Kidney tubule cell (primary cell): ENCODE results near the gene FAM111A.

Experiments used
- DNase-seq: peaks from one replicate; pipeline ENCODE4 v3.0.0-alpha.2; 2018; ENCODE audit warnings: low spot score

Gene FAM111A

DNA sequence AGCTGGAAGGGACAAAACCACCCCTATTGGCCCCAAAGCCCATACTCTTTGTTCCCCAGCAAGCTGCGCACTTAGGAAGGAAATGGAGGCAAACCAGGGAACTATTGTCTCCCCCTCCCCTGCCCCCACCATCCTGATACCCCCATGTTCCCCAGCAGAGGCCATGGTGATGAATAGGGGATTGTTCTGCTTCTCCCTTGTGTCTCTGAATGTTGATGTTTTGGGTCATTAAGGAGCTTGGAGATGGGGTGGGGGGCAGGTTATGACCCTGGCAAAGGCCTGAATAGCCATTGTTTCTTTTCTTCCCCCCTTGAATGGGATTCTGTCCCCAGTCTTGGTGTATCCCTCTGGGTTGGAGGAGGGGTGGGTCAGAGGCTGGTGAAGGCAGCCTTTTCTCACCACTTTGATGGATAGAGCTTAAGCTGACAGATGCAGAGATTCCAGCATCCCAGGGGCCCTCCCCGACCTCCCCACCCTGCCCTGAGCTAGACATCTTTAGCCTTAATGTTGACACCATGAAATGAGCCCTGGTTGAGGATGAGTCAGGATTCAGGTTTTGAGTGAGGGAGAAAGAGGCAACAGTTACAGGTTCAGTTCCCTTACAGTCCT lies 37.6 kb downstream of the FAM111A start:
- no peak for DNase-seq

DNA sequence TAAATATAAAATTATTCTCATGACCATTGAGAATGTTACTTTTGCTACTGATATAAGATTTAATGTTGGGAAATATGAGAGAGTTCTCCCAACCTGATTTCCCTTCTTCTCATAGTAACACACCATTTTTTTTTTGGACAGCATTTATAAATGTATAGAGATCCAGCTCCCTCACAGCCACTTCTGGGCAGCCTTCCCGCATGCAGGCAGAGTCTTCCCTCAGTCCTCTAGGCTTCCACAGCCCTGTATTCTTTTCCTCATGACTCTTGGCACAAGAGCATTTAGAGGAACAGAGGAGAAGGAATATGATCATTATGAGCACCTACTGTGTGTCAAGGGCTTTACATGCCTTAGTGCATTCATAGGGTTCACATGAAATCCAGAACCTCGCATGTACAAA lies 38.3 kb downstream of the FAM111A start:
- no peak for DNase-seq

DNA sequence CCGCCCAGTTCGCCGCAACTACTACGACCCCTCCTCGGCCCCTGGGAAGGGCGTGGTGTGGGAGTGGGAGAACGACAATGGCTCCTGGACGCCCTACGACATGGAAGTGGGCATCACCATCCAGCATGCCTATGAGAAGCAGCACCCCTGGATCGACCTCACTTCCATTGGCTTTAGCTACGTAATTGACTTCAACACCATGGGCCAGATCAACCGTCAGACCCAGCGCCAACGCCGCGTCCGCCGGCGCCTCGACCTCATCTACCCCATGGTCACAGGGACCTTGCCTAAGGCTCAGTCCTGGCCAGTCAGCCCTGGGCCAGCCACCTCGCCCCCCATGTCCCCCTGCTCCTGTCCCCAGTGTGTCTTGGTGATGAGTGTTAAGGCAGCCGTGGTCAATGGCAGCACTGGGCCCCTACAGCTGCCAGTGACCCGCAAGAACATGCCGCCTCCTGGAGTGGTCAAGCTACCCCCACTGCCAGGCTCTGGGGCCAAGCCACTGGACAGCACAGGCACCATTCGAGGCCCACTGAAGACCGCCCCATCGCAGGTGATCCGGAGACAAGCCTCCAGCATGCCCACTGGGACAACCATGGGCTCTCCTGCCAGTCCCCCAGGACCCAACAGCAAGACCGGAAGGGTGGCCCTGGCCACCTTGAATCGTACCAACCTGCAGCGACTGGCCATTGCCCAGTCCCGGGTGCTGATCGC lies 39.2 kb downstream of the FAM111A start:
- no peak for DNase-seq

DNA sequence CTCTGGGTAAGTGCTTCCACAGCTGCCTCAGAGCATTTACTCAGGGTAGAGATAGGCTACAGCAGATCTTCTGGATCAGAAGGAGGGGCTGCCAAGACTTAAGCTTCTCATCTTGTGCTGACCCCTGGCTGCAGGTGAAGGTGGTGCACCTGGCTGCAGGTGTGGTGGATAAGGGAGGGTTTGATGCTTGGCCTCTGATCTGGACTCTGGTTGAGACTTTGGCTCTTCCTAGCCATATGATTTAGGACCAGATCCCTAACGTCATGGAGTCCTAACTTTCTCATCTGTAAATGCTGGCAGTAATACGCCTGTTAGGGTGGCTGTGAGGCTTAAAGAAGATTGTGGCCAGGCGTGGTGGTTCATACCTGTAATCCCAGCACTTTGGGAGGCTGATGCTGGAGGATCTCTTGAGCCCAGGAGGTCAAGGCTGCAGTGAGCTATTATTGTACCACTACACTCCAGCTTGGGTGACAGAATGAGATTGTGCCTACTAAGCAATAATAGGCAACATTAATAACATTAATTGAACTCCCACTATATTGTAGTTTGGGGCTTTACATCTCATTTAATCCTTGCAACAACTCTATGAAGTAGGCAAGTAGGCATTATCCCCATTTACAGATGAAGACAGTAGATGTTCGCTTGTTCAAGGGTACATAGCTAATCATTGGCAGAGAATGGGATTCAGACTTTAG lies 39.9 kb downstream of the FAM111A start:
- DNase-seq = peak; percentile 37

DNA sequence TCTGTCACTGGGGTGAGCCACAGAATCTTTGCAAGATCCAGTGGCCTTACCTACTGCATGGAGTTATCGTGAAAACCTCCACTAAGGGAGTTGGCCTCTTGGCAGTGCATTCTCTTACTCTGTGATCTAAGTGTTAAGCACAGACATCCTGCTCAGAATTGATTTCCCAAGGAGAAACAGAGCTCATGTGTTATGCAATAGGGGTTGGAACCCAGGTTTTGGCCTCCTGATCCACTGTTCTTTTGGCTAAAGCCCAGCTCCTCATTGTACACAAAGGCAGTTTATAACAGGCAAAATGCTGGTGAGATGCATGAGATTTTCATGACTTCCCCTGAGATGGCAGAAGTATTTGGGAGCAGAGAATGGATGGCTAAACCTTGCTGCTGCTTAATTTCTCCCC lies 41.1 kb downstream of the FAM111A start:
- DNase-seq = no peak

DNA sequence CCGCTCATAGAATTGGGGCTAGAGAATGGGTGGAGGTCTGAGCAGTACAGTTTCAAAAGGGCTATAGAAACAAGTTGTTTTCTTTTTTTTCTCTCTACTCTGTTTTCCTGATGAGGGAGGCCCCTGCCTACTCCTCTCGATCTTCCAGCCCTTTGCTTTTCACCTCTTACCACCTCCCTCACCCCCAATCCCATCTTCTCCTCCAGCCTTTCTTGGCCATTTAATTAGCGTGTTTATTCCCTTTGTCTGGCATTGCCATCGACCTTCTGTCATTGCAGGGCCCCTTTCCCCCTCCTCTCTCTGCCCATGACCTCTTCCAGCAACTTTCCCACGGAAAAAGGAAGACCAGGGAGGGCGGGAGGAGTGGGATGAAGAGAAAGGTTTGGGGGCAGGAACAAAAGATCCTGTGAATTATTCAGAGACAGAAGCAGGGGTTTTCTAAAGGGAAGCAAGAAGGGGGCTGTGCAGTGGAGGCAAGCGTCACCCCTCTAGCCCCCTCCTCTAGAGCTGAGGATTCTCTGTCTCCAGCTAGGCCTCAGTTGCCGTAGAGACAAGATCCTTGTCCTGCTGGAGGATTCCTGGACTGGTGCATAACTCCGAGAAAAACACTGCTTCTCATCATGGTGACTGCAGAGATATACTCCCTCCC lies 42.2 kb downstream of the FAM111A start:
- no peak for DNase-seq

DNA sequence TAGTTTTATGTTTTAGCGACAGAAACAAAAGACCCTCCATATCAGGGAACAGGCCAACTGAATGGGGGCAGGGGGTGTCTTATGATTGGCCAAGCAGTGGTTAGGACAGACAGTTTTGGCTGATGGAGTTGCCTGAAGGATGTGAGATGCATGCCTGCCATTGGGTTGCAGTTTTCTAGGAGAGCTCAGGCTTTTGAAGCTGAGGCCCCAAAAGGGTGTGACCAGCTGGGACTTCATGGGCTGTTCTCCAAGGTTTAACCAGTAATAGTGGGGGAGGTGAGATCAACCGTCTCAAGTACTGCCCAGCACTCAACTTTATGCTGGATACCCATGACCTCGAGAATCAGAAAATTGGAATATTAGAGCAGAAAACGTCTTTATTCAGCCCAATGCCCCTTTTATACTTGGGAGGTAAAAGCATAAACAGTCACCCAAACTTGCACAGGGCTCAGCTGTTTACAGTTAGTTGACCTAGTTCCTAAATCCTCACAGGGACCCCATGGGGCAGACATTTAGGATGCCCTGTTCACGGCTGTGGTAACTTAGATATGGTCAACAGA lies 42.8 kb downstream of the FAM111A start:
- DNase-seq = no peak

DNA sequence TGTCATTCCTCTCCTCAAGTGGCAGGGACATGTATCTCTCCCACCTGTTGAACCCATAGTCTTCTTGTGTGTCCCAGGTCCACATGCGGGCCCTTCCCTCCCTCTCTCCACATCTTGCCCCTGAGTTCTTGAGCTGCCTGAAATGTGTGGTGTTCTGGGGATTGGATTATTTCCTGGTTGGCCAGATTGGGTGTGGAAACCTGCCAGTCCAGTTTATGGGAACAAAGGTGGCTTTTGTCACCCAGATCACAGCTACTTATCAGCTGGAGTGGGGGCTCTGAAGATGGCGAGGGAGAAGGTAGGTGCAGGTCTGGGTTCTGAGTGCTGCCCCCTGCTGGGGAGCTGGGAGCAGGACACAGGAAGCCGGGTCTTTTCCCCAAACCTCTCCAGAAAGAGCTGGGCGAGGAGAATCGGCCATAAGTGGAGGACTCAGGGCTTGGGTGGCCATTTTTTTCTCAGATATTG lies 43.5 kb downstream of the FAM111A start:
- peak; percentile 47 for DNase-seq

DNA sequence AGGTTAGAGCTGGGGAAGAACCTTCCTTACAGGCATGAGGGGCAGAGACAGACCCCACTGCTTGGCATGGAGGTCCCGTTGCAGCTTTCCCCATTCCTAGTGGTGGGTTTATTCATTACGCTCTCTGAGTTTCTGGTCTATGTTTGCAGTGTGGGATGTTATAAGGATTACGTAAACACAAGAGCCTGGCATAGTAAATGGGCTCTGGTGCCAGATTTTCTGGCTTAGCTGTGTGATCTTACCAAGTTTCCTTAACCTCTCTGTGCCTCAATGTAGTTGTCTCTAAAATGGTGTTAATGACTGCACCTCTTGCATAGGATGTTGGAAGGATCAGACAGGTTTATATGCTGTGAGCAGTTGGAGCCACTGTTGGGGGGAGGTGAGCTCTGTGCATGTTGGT lies 44.4 kb downstream of the FAM111A start:
- DNase-seq = no peak

DNA sequence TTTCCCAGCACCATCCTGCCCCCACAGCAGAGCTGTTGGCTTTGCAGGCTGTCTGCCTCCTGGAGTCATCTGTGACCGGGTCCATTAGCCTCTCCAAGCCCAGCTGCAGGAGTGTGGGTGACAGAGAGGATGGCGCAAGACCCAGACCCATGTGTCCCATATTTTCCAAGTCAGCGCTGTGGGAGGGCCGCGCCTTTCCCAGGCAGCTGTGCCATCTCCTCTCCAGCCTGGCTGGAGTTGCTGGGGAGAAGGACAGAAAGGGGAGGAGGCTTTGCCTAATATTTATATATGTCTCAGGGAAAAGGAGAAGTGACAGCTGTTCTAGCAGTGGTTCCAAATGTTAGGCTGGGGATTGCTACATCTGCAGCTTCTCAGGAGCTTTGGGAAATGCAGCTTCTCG lies 44.9 kb downstream of the FAM111A start:
- no peak for DNase-seq

DNA sequence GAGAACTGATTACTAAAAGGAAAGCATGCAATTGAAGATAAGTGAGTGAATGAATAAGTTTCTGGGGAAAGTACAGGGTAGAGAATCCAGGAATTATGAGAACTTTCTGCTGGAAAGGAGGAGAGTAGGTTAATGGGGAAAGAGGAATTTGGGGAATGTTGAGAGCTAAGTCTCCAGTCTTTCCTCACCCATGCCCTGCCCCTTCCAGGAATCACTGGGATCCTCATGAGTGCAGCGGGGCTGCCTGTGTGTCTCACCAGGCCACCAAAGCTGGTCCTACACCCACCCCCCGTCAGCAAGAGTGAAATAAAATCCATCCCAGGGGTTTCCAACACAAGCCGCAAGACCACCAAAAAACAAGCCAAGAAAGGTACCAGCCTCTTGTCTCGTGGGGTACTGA lies 46.3 kb downstream of the FAM111A start:
- no peak for DNase-seq

DNA sequence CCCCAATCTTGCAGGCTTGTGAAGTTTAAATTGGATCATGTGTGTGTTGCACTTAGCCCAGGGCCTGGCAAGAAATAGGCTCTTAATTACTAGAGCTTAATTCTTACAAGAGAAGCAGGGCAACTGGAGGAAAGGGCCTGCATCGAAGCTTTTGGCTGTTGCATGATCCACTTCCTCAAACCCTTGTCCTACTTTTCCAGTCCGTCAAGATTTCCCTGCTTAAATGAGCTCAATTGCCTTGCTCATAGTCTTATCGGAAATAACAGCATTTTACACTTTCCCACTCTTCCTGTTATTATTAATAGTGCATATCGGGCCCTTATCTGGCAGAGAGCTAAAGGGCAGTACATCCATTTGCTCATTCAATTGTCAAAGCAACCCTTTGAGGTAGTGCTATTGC lies 47.3 kb downstream of the FAM111A start:
- DNase-seq = no peak

DNA sequence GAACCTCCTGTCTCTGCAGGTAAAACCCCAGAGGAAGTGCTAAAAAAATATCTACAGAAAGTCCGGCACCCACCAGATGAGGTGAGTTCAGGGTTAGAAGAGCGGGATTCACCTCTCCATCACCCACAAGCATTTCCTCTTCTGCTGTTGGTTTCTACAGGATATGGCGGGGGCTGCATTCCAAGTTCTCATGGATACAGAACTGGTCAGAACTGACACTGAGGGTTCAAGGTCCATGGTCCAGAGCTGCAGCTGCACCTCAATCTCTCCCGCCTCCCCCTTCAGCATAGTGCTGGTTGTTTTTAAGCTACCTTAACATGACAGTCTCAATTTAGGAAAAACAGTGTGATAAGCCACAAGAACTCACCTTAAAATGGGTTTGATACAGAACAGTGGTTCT lies 48.4 kb downstream of the FAM111A start:
- no peak for DNase-seq

DNA sequence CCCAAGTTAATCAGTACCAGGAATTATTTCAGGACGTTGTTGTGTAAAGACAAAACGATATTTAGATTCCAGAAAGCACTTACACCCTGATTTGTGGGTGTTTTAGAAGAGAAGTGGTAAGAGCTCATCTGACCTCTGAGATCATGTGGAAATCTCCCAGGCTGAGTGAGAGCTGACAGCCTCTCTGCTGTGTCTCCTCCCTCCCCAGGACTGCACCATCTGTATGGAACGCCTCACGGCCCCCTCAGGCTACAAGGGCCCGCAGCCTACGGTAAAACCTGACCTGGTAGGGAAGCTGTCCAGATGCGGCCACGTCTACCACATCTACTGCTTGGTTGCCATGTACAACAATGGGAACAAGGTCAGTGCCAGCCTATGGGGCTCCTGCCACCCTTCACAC lies 49.2 kb downstream of the FAM111A start:
- DNase-seq = no peak

DNA sequence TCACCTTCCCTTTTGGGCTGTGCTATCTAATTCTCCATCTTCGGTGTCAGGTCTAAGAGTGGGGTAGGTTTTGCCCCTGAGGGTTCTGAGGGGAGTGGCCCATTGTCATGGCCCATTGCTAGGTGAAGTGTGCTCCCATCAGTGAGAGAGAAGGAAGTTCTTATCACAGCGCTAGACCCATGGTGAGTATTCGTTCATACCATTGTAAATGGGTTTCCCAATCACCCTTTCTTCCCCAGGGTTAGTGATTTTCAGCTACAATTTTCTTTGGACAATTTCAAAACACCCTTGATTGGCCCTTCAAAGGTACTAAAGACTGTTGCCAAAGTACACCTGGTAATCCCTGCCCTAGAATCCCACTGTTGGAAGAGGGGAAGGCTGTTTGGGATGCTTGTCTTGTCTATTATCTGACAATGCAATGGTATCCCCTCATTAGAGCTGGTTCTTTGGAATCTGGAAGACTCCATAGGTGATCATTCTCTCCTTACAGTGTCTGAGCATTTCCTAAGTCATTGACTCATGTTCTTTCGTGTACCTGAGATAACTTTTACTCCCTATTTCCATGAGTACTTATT lies 49.9 kb downstream of the FAM111A start:
- DNase-seq = no peak

DNA sequence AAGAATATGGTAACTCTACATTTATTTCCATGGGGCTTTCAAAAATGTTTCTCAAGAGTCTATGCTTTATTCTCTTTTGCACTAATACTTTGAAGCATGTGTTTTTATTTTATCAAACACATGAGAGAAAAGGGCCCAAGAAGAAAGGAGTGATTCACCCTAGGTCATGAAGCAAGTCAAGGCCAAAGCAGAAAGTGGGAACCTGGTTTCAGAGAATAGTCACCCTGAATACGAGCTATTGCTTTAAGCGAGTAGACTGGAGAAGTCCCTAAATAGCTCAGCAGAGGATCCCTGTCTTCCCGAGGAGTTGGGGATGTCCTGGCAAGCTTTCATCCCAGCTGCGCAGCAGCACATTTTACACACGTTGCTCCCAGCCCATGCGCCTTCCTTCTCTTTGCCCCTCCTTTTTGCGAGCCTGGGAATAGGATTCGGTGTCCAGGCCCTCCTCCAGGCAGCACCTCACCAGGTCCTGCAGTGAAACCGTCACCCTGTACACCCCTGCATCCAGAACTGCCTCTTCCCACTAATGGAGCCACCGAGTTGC lies 51.0 kb downstream of the FAM111A start:
- DNase-seq = no peak

DNA sequence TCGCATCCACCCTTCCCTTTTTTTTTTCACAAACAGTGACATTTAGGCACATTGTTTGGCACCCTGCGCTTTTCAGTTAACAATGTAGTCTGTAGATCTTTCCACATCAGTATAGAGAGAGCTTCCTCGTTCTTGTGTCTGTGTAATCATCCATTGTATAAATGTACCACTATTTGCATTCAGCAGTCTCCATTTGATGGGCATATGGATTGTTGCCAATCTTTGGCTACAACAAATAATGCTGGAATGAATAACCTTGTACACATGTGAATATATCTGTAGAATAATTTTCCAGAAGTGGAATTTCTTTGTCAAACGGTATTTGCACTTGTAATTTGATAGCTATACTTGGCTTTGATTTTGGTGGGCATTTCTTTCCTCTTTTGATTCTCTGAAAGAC lies 52.9 kb downstream of the FAM111A start:
- no peak for DNase-seq

DNA sequence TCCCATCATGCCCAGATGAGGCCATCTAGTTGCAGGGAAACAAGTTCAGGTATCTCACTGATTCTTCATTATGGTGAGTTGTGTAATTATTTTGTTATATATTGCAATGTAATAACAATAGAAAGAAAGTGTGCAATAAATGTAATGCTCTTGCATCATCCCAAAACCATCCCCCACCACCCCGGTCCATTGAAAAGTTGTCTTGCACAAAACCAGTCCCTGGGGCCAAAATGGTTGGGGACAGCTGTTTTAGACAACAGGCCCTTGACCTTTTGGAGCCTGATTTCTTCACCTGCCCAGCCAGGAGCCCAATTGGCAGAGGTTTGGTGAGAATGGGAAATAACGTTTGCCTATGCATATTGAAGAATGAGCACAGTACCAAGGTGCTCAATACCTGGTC lies 54.1 kb downstream of the FAM111A start:
- DNase-seq = no peak

DNA sequence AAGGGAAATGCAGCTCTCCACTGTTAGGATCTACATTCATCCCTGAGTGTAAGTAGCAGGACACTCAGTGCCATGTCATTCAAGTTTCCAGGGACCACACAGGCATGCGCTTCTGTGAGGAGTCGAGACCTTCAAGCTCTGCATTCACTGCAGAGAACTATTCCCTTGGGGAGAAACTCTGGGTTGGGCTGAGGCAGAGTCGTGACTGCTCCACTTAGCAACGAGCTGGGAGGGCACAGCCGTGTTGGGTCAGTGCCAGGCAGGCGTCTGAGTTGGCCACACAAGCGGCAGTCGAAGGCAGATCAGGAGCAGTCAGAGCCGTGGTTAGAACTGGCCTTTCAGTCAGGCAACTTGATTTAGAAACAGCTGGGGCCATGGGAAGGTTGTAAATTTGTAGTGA lies 55.3 kb downstream of the FAM111A start:
- DNase-seq = peak; percentile 52

DNA sequence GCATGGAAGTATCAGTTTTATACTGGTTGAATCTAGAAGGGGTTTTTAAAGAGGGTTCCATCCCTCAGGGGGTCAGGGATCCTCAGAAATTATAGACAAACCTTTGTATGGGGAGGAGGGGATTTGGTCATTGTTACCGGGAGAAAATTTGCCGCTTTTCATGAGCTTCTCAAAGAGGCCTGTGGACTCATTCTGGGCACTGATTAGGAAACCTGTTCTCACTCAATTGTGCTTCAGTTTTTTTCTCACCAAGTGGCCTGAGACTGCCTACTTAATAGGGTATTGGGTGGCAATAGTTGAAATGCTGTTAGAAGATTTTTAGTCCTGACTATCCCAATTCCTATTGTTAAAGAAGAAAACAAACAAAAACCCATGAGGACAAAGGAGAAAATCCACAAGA lies 56.1 kb downstream of the FAM111A start:
- DNase-seq = no peak

DNA sequence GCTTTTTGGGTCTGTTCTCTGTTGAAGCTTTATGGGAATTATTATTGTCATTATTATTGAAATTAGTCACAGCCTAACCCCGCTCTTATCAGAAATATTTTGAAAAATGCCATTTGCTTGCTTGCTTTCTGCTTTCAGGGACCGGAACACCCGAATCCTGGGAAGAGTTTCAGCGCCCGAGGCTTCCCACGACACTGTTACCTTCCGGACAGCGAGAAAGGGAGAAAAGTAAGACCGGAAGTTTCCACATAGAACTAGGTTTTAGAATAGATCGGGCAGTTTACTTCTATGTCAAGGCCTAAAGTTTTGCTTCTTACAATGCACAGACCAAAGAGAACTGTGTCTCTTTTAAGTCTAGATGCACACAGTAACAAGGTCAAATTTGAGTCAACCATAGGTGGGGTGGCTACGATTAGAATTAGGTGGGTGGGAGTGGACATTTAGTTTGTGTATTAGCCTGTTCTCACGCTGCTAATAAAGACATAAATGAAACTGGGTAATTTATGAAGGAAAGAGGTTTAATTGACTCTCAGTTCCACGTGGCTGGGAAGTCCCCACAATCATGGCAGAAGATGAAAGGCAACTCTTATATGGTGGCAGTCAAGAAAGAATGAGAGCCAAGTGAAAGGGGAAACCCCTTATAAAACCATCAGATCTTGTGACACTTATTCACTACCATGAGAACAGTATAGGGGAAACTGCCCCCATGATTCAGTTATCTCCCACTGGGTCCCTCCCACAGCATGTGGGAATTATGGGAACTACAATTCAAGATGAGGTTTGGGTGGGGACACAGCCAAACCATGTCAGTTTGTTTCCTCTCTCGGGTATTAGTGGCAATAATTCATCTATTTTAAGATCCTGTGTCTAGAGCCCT lies 57.1 kb downstream of the FAM111A start:
- DNase-seq = no peak
